Vagina (tissue), 2 donors: Measurements from ENCODE around the gene SRM.

ENCODE experiments used
- POLR2A ChIP-seq, 2 donors: fragments of 450-650 bp; IDR thresholded peaks; one replicate each; pipeline ENCODE4 v1.6.1; 2017; ENCODE audit warnings: antibody characterized with exemption in 2 of 2, mild to moderate bottlenecking in 2 of 2, moderate library complexity in 2 of 2
- TF ChIP-seq, protein P1 (sequence below), 3 experiments: fragments of 450-650 bp in 2 of 3; fragments of 200-600 bp in 1 of 3; sonication (generic) in 1 of 3; IDR thresholded peaks; one replicate each; pipeline ENCODE4 v1.5.1; 2017 to 2019; ENCODE audit warnings: antibody characterized with exemption in 3 of 3, mild to moderate bottlenecking in 2 of 3, moderate library complexity in 2 of 3

GRCh38 chr1:11062965-11063401 lies 3.2 kb upstream of the SRM start:
- TF ChIP-seq, protein P1, sequence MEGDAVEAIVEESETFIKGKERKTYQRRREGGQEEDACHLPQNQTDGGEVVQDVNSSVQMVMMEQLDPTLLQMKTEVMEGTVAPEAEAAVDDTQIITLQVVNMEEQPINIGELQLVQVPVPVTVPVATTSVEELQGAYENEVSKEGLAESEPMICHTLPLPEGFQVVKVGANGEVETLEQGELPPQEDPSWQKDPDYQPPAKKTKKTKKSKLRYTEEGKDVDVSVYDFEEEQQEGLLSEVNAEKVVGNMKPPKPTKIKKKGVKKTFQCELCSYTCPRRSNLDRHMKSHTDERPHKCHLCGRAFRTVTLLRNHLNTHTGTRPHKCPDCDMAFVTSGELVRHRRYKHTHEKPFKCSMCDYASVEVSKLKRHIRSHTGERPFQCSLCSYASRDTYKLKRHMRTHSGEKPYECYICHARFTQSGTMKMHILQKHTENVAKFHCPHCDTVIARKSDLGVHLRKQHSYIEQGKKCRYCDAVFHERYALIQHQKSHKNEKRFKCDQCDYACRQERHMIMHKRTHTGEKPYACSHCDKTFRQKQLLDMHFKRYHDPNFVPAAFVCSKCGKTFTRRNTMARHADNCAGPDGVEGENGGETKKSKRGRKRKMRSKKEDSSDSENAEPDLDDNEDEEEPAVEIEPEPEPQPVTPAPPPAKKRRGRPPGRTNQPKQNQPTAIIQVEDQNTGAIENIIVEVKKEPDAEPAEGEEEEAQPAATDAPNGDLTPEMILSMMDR (IDR thresholded peaks at IDR 0.05), result no peak
- no peak for TF ChIP-seq POLR2A (IDR thresholded peaks at IDR 0.05)
